ENCODE measurements around the gene PDE6G. TPM values are rescaled to one million over a fixed set of nuclear protein-coding genes. Genes with fewer than 3 reads are reported as not detected.

The PDE6G gene
- total and polyA plus RNA-seq, 2 of the 8 experiments (the other 6 are each of a cell fraction or from before 2014, with no cell fraction given), result 5.8 to 12.9 TPM

- TF ChIP-seq CHD7 (IDR thresholded peaks at IDR 0.05; ENCODE audit: insufficient replicate concordance, low read length) (no peak), SAP30 (IDR thresholded peaks at IDR 0.05; ENCODE audit: insufficient read depth, insufficient replicate concordance, low read length) (no peak), NANOG (IDR thresholded peaks at IDR 0.05; ENCODE audit: insufficient read depth, low read depth, low read length, poor library complexity, severe bottlenecking) (no peak), RAD21 (IDR thresholded peaks at IDR 0.05 in 1 of 2, conservative IDR thresholded peaks at IDR 0.05 in 1 of 2; ENCODE audit: low read depth in 2 of 2, low read length in 2 of 2) (no peak), NRF1 (IDR thresholded peaks at IDR 0.05; ENCODE audit: low read depth, low read length) (no peak), FOSL1 (IDR thresholded peaks at IDR 0.05; ENCODE audit: insufficient read depth, low read depth, low read length) (no peak), EGR1 (IDR thresholded peaks at IDR 0.05; ENCODE audit: borderline replicate concordance, low read depth, low read length) (no peak), SP1 (IDR thresholded peaks at IDR 0.05; ENCODE audit: low read depth, low read length) (no peak), POU5F1 (IDR thresholded peaks at IDR 0.05; ENCODE audit: low read depth, low read length) (no peak)
These were observed 30.3 kb upstream of the PDE6G start (continued) for GRCh38 chr17:81686614-81687013.

Data from H1 (cell line).